Measurements from ENCODE around the gene KRTCAP3. TPM values are rescaled to one million over a fixed set of nuclear protein-coding genes. Genes with fewer than 3 reads are reported as not detected.
A peak's percentile ranks its signal among the peaks of the same experiment; 100 is the strongest.

The KRTCAP3 gene
- total and polyA plus RNA-seq, 9 of the 15 experiments (the other 6 are each of a cell fraction or from before 2014, with no cell fraction given) = 0.24 to 1.4 (median 0.73) TPM

DNA sequence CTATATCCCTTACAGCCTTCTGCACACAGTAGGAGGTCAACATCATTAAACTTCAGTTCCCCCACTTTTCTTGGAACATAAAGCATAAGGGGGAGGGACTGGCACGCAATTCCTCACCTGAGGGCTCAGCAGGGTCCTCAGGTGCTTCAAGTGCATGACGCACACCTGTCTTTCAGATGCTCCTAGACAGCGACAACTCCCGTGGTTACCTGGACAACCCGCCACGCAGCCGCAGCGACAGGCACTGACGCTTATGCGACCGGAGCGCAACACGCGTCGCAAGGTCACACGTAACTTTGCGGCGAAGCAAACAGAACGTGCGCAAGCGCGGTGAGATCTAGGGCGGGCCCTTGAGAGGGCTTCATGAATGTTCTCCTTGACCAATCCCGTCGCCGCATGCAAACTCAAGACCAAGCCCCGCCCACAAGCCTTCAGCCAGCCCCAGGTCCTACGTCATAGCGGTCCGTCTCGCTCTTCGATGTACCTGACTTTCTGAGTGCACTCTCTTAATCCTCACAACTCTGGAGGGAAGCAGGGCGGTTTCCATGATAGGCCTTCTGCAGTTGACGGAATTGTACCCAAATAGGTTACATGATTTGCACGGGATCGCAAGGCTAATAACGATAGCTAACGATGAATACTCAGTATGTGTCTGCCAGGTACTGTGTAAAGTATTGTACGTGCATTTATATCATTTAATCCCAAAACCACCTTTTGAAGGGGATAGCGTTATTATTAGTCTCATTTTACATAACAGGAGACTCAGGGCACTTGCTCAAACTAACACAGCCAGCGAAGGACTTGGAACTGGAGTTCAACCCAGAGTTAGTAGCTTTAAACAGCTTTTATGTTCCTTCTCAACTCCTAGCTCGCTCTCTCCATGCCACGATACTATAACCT is 47.6 kb downstream of the KRTCAP3 start, which contains the start of gene IFT172 (continued):
- TF ChIP-seq, protein P1, sequence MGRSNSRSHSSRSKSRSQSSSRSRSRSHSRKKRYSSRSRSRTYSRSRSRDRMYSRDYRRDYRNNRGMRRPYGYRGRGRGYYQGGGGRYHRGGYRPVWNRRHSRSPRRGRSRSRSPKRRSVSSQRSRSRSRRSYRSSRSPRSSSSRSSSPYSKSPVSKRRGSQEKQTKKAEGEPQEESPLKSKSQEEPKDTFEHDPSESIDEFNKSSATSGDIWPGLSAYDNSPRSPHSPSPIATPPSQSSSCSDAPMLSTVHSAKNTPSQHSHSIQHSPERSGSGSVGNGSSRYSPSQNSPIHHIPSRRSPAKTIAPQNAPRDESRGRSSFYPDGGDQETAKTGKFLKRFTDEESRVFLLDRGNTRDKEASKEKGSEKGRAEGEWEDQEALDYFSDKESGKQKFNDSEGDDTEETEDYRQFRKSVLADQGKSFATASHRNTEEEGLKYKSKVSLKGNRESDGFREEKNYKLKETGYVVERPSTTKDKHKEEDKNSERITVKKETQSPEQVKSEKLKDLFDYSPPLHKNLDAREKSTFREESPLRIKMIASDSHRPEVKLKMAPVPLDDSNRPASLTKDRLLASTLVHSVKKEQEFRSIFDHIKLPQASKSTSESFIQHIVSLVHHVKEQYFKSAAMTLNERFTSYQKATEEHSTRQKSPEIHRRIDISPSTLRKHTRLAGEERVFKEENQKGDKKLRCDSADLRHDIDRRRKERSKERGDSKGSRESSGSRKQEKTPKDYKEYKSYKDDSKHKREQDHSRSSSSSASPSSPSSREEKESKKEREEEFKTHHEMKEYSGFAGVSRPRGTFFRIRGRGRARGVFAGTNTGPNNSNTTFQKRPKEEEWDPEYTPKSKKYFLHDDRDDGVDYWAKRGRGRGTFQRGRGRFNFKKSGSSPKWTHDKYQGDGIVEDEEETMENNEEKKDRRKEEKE (IDR thresholded peaks at IDR 0.05; ENCODE audit: borderline replicate concordance in 1 of 2, control insufficient read depth in 1 of 2, low read depth in 2 of 2, low read length in 1 of 2) = no peak
- TF ChIP-seq GTF2A2 (tag; IDR thresholded peaks at IDR 0.05) (no peak), SIRT6 (IDR thresholded peaks at IDR 0.05; ENCODE audit: low read depth, low read length) (no peak), SMARCA4 (IDR thresholded peaks at IDR 0.05) (no peak), EGR1 (conservative IDR thresholded peaks at IDR 0.05) (no peak; the same call in 1 of the 2 replicates), ADNP (tag; IDR thresholded peaks at IDR 0.05) (no peak), SNIP1 (IDR thresholded peaks at IDR 0.05; ENCODE audit: low read depth) (no peak), RCOR1 (IDR thresholded peaks at IDR 0.05; ENCODE audit: borderline replicate concordance in 1 of 2, low read depth in 2 of 2, low read length in 2 of 2) (peak in 1 of 2 experiments; percentile 26; a peak in 2 of 4 replicates)
- TF ChIP-seq, protein P2, sequence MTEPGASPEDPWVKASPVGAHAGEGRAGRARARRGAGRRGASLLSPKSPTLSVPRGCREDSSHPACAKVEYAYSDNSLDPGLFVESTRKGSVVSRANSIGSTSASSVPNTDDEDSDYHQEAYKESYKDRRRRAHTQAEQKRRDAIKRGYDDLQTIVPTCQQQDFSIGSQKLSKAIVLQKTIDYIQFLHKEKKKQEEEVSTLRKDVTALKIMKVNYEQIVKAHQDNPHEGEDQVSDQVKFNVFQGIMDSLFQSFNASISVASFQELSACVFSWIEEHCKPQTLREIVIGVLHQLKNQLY (CRISPR knock-in tag; conservative IDR thresholded peaks at IDR 0.05) = no peak
- TF ChIP-seq, protein P3, sequence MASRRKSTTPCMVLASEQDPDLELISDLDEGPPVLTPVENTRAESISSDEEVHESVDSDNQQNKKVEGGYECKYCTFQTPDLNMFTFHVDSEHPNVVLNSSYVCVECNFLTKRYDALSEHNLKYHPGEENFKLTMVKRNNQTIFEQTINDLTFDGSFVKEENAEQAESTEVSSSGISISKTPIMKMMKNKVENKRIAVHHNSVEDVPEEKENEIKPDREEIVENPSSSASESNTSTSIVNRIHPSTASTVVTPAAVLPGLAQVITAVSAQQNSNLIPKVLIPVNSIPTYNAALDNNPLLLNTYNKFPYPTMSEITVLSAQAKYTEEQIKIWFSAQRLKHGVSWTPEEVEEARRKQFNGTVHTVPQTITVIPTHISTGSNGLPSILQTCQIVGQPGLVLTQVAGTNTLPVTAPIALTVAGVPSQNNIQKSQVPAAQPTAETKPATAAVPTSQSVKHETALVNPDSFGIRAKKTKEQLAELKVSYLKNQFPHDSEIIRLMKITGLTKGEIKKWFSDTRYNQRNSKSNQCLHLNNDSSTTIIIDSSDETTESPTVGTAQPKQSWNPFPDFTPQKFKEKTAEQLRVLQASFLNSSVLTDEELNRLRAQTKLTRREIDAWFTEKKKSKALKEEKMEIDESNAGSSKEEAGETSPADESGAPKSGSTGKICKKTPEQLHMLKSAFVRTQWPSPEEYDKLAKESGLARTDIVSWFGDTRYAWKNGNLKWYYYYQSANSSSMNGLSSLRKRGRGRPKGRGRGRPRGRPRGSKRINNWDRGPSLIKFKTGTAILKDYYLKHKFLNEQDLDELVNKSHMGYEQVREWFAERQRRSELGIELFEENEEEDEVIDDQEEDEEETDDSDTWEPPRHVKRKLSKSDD (conservative IDR thresholded peaks at IDR 0.05; ENCODE audit: low read length) = peak; percentile 88
- TF ChIP-seq, protein P4, sequence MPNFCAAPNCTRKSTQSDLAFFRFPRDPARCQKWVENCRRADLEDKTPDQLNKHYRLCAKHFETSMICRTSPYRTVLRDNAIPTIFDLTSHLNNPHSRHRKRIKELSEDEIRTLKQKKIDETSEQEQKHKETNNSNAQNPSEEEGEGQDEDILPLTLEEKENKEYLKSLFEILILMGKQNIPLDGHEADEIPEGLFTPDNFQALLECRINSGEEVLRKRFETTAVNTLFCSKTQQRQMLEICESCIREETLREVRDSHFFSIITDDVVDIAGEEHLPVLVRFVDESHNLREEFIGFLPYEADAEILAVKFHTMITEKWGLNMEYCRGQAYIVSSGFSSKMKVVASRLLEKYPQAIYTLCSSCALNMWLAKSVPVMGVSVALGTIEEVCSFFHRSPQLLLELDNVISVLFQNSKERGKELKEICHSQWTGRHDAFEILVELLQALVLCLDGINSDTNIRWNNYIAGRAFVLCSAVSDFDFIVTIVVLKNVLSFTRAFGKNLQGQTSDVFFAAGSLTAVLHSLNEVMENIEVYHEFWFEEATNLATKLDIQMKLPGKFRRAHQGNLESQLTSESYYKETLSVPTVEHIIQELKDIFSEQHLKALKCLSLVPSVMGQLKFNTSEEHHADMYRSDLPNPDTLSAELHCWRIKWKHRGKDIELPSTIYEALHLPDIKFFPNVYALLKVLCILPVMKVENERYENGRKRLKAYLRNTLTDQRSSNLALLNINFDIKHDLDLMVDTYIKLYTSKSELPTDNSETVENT (CRISPR knock-in tag; IDR thresholded peaks at IDR 0.05) = peak; percentile 10; the same call in 1 of the 2 replicates
- TF ChIP-seq, protein P5, sequence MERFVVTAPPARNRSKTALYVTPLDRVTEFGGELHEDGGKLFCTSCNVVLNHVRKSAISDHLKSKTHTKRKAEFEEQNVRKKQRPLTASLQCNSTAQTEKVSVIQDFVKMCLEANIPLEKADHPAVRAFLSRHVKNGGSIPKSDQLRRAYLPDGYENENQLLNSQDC (CRISPR knock-in tag; IDR thresholded peaks at IDR 0.05) = no peak
- TF ChIP-seq, protein P6, sequence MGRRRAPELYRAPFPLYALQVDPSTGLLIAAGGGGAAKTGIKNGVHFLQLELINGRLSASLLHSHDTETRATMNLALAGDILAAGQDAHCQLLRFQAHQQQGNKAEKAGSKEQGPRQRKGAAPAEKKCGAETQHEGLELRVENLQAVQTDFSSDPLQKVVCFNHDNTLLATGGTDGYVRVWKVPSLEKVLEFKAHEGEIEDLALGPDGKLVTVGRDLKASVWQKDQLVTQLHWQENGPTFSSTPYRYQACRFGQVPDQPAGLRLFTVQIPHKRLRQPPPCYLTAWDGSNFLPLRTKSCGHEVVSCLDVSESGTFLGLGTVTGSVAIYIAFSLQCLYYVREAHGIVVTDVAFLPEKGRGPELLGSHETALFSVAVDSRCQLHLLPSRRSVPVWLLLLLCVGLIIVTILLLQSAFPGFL (CRISPR knock-in tag; IDR thresholded peaks at IDR 0.05) = no peak
